Activated naive CD4-positive, alpha-beta T cell treated with Interleukin-2 at 50 U/mL for 16 hours (primary cell): ENCODE results near the gene MLF1.
A peak's percentile ranks its signal among the peaks of the same experiment; 100 is the strongest.
"Not testable (repeated sequence)": the region's sequence is repeated elsewhere in the genome, so short reads cannot be mapped to it uniquely, and the experiment has no call there.

Experiments used
- DNase-seq: peaks from one replicate; pipeline ENCODE4 v3.0.0-alpha.2; 2020

MLF1 gene, protein sequence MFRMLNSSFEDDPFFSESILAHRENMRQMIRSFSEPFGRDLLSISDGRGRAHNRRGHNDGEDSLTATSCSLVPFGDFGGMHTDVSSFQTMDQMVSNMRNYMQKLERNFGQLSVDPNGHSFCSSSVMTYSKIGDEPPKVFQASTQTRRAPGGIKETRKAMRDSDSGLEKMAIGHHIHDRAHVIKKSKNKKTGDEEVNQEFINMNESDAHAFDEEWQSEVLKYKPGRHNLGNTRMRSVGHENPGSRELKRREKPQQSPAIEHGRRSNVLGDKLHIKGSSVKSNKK

DNA sequence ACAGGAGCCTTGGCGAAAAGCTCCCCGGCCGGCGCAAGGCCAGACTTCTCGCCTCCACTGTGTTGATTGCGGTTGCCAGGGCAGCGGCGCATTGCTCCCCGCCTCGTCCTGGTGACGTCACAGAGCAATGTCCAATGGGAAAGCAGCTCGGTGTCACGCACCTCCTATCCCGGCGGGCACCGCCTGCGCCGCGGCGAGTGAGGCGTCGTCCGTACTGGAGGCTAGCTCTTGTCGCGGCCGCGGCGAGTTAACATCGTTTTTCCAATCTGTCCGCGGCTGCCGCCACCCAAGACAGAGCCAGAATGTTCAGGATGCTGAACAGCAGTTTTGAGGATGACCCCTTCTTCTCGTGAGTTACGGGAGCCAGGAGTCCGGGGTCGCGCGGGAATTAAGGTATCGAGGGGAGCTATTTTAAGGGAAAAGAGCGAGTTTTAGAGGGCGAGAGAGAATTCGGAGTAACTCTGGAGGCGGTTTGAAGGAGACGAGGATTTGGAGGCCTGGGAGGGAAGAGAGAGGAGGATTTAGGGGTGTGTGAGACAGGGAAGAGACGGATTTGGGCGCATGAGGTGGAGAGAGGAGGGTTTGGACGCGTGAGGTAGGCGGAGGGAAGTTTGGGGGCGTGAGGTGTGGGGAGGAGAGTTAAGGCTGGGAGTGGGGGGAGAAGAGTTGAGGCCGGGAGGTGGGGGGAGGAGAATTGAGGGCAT, at the start of gene MLF1:
MLF1 (plus strand) TSS at position 196 of the 704 bp plus-strand sequence; CDS start at position 303, 107 bp downstream.
- DNase-seq = peak; percentile 83

GRCh38 chr3:158522221-158523136, 48.5 kb upstream of the MLF1 start:
- DNase-seq = no peak

- DNase-seq = no peak
Observed at GRCh38 chr3:158528076-158528674, 42.8 kb upstream of the MLF1 start.

DNA sequence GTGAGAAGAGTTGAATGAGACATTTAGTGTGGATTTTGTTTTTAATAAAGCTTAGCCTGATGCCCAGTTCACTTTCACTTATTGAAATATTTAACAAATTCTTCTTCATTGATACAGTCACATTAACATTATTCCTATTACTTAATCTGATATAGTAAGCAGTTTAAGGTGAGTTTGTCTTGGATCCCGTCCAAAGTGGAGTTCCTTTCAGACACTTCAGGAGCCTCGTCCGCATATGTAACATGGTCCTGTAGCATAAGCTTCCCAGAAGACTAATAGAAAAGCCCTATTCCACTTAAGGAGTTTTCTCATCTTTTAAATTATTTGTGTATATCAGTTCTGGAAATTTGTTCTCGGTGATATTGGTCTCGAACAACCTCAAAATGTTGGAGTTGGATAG, 39.7 kb upstream of the MLF1 start:
- no peak for DNase-seq

- DNase-seq = no peak
Observed at GRCh38 chr3:158532099-158532734, 38.8 kb upstream of the MLF1 start.

- no peak for DNase-seq
Observed at GRCh38 chr3:158535918-158536317, 35.1 kb upstream of the MLF1 start.

DNA sequence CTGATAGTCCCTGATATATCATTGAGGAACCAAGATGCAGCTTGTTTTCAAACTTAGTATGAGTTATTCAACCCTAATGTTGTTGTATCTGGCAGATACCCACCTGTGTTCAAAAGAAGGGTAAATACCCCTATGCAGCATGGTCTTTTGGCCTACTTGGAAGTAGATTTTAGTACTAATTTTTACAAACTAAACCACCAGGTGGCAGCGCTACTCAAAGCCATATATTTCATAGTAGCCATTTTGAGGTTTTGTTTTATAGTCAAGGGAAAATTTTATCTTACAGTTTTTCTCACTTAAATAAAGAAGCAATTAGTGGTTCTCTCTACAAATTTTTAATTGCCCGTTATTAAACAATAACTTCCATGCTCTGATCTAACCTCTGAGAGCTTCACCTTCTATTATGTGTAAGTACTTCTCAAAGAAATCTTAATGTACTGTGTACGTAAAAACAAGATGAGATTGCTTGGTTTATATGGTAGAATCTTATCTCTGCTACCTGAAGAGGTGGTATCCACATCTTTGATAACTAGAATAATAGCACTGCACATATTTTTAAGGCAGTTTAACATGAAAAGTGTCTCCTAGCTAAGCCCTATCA, 31.5 kb upstream of the MLF1 start:
- peak; percentile 28 for DNase-seq

GRCh38 chr3:158540066-158540465, 30.9 kb upstream of the MLF1 start:
- no peak for DNase-seq

- DNase-seq = no peak
Observed at GRCh38 chr3:158548691-158549090, 22.3 kb upstream of the MLF1 start.

GRCh38 chr3:158549938-158550337, 21.1 kb upstream of the MLF1 start:
- not testable (repeated sequence) for DNase-seq

GRCh38 chr3:158552124-158552523, 18.9 kb upstream of the MLF1 start:
- no peak for DNase-seq

GRCh38 chr3:158559504-158559903, 11.5 kb upstream of the MLF1 start:
- DNase-seq = no peak

GRCh38 chr3:158560979-158561378, 10.0 kb upstream of the MLF1 start:
- DNase-seq = no peak

DNA sequence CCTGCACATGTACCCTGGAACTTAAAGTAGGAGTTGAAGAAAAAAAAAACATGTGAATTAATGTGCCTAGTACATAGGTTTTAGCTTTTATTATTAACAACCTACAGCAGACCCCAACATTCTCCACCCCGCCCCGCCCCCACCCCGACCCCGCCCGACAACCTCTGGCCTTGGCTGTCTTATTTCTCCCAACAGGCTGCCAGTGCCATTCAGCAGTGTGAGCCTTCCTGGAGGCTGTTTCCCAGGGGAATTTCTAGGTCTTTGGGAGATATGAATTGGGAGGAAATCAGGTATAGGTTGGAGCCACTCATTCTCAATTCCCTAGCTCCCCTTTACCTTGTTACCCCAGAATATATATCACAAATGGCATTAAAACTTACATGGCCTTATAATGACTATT, 8.3 kb upstream of the MLF1 start:
- no peak for DNase-seq

DNA sequence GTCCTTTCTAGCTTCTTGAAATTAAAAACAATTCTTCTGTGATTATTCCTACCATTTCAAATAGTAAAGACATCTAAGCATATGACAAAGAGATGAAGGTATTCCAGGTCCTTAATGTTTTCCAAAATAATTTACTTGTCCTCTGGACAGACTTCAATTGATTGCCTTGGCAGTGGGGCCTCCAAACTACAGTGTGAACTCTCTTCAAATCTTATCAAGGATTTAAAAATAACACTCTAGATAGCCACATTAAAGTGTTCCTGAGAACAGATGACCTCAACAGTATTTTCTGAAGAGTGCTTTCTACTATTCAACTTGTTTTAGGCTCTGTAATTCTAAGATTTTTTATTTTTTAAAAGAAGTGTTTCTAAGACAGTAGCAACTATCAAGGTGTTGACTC, 7.9 kb upstream of the MLF1 start:
- DNase-seq = no peak

GRCh38 chr3:158565076-158565475, 5.9 kb upstream of the MLF1 start:
- DNase-seq = no peak

DNA sequence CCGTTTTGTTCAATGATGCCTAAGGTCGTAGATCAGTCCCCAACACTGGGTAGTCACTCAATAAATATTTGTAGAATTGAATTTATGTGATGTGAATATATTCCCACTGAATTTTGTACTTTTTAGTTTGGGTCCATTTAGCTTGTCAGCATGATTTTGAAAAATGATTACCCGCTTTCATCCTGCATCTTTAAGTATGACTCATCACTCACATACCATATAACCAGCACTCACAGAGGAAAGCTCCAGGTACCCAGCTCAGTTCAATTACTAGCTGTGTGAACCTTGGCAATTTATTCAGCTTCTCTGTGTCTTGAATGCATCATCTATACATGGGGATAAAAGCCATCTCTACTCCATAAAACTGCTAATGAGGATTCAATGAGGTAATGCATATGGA, 2.2 kb upstream of the MLF1 start:
- no peak for DNase-seq

GRCh38 chr3:158569794-158570193, 1.2 kb upstream of the MLF1 start:
- DNase-seq = no peak

- DNase-seq = no peak
Observed at GRCh38 chr3:158571969-158572765, 1.2 kb downstream of the MLF1 start.

GRCh38 chr3:158572766-158573060, 1.7 kb downstream of the MLF1 start:
- no peak for DNase-seq

DNA sequence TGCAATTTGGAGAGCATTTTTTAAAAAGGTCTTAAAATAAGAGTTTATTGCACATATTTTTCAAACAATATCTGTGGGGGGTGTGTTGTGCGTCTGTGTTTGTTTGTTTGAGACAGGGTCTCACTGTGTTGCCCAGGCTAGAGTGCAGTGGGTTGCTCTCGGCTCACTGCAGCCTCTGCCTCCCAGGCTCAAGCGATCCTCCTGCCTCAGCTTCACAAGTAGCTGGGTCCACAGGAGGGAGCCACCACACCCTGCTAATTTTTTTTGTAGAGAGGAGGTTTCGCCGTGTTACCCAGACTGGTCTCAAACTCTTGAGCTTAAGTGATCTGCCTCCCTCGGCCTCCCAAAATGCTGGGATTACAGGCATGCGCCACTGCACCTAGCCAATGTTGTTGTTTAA, 2.7 kb downstream of the MLF1 start:
- no peak for DNase-seq

DNA sequence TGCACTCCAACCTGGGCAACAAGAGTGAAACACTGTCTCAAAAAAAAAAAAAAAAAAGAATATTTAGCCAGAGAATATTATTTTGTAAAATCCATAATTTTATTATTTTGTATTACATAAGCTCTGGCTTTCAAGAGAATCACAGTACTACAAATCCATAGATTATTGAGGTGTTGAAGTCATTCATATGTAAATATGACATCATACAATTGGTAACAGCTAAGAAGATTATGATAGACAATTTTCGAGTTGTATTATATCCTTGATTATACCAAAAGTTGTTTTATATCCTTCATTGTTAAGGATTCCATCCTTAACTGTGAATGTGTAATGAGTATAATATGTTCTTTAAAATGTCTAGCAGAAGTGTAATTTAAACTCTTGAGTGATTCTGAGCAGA, 3.7 kb downstream of the MLF1 start:
- DNase-seq = no peak
